HepG2 (cell line): ENCODE data around the gene TEX53. TPM values are rescaled to one million over a fixed set of nuclear protein-coding genes. Genes with fewer than 3 reads are reported as not detected.

Experiments
- ATAC-seq: fragments of 200-7000 bp; cut with Tn5 transposase; 3 replicates; pipeline ENCODE4 v1.9.1; 2020; ENCODE audit warnings: mild to moderate bottlenecking, moderate library complexity
- BruUV-seq: library from RNA; stranded (reverse); fragments of 400-500 nt; replicated peaks from 2 replicates; lab custom pipeline; 2021; lab: Mats Ljungman, UMichigan
- CTCF ChIA-PET: fragments of 300-600 bp; formaldehyde crosslinking; extraction: SDS; loops from one replicate; lab custom pipeline; 2021; ENCODE audit warnings: low total read pairs, inconsistent platforms, low intra/inter-chr PET ratio; lab: Yijun Ruan, JAX
- POLR2A ChIA-PET: fragments of 350-600 bp; sonication (Branson Sonifier 250); formaldehyde crosslinking; loops from one replicate; lab custom pipeline; 2020; ENCODE audit warnings: antibody characterized with exemption, inconsistent platforms; lab: Yijun Ruan, JAX
- DNase-seq: peaks from one replicate; pipeline ENCODE4 v3.0.0-alpha.2; 2015; ENCODE audit warnings: low spot score
- FAIRE-seq: peaks from 3 replicates; lab custom pipeline; 2011; peaks lifted over from hg19 to GRCh38; lab: Jason Lieb, UNC
- H2AFZ ChIP-seq: one replicate; pipeline ENCODE4 v1.6.1; 2011; ENCODE audit warnings: low read length, inconsistent platforms
- H3K27ac ChIP-seq: fragments of 300-600 bp; 3 replicates; pipeline ENCODE4 v1.8.0; 2011; ENCODE audit warnings: mixed run types, mild to moderate bottlenecking, mixed read lengths, low read length, inconsistent platforms; ENCODE audit not compliant: insufficient read depth; ENCODE audit errors: extremely low read length
- H3K27me3 ChIP-seq, 2 experiments: fragments of 200-600 bp in 1 of 2; 2 replicates in 1 of 2; 3 replicates in 1 of 2; pipeline versions ENCODE4 v1.6.0 to v1.8.0; 2011; ENCODE audit warnings: low read length in 2 of 2, mild to moderate bottlenecking in 2 of 2, moderate library complexity in 2 of 2, inconsistent platforms in 1 of 2; ENCODE audit not compliant: insufficient read depth in 2 of 2, control insufficient read depth in 1 of 2
- H3K36me3 ChIP-seq, 2 experiments: fragments of 200-600 bp in 1 of 2; replicated peaks in 1 of 2; 2 replicates in 1 of 2; 3 replicates in 1 of 2; pipeline versions ENCODE4 v1.5.1 to v1.8.0; 2011; ENCODE audit warnings: low read length in 2 of 2, inconsistent platforms in 1 of 2; ENCODE audit not compliant: insufficient read depth in 2 of 2, control insufficient read depth in 1 of 2
- H3K4me1 ChIP-seq: 2 replicates; pipeline ENCODE4 v1.5.1; 2012; ENCODE audit warnings: low read length, inconsistent platforms; ENCODE audit not compliant: insufficient read depth
- H3K4me2 ChIP-seq: 2 replicates; pipeline ENCODE4 v1.6.0; 2011; ENCODE audit warnings: low read depth, low read length, inconsistent platforms
- H3K4me3 ChIP-seq, 3 experiments: fragments of 200-600 bp in 1 of 3; sonication (generic), shearing (Covaris generic) in 1 of 3; replicated peaks in 1 of 3; 2 replicates each; pipeline ENCODE4 v1.5.1; 2011 to 2016; ENCODE audit warnings: low read length in 3 of 3, inconsistent platforms in 2 of 3, low read depth in 2 of 3, mild to moderate bottlenecking in 2 of 3, control low read depth in 1 of 3, mixed read lengths in 1 of 3; ENCODE audit not compliant: insufficient read depth in 1 of 3
- H3K79me2 ChIP-seq: one replicate; pipeline ENCODE4 v1.6.1; 2011; ENCODE audit warnings: low read length, inconsistent platforms; ENCODE audit not compliant: insufficient read depth
- H3K9ac ChIP-seq: 2 replicates; pipeline ENCODE4 v1.6.0; 2011; ENCODE audit warnings: mild to moderate bottlenecking, low read depth, low read length, inconsistent platforms; ENCODE audit not compliant: insufficient read depth
- H3K9me3 ChIP-seq: 2 replicates; pipeline ENCODE4 v1.5.1; 2012; ENCODE audit warnings: mild to moderate bottlenecking, low read length
- H4K20me1 ChIP-seq: 2 replicates; pipeline ENCODE4 v1.6.0; 2011; ENCODE audit warnings: inconsistent platforms, mild to moderate bottlenecking, low read length, moderate library complexity; ENCODE audit not compliant: insufficient read depth
- ELF4 ChIP-seq: sonication (generic); formaldehyde crosslinking; IDR thresholded peaks from 2 replicates; pipeline ENCODE4 v1.5.0; 2020; ENCODE audit warnings: missing genetic modification reagents, mild to moderate bottlenecking, moderate library complexity, borderline replicate concordance
- MXD1 ChIP-seq: sonication (generic); formaldehyde crosslinking; IDR thresholded peaks from 2 replicates; pipeline ENCODE4 v1.4.0; 2020; ENCODE audit warnings: mild to moderate bottlenecking, missing genetic modification reagents
- RXRB ChIP-seq: IDR thresholded peaks from 2 replicates; pipeline ENCODE4 v1.6.1; 2016; ENCODE audit warnings: borderline replicate concordance, missing genetic modification reagents, missing compliant biosample characterization
- SMYD3 ChIP-seq: sonication (generic); formaldehyde crosslinking; IDR thresholded peaks from 2 replicates; pipeline ENCODE4 v1.8.1; 2023; ENCODE audit warnings: mild to moderate bottlenecking, missing genetic modification reagents
- TBL1XR1 ChIP-seq: fragments of 150-350 bp; IDR thresholded peaks from 2 replicates; pipeline ENCODE4 v1.6.1; 2014; ENCODE audit warnings: borderline replicate concordance, low read length; ENCODE audit not compliant: partially characterized antibody
- ZBTB25 ChIP-seq: IDR thresholded peaks from 2 replicates; pipeline ENCODE4 v1.6.1; 2018; ENCODE audit warnings: missing genetic modification reagents
- ZNF672 ChIP-seq: sonication (generic); formaldehyde crosslinking; IDR thresholded peaks from 2 replicates; pipeline ENCODE4 v1.8.1; 2022; ENCODE audit warnings: missing genetic modification reagents
- ZNF878 ChIP-seq: sonication (generic); formaldehyde crosslinking; IDR thresholded peaks from 2 replicates; pipeline ENCODE4 v1.8.1; 2023; ENCODE audit warnings: mild to moderate bottlenecking, missing genetic modification reagents, moderate library complexity
- WGBS: methylation state at CpG from one replicate; pipeline ENCODE4 v1.1.6; 2017; ENCODE audit warnings: low lambda C conversion rate; 5-methylcytosine and 5-hydroxymethylcytosine counted together
- in situ Hi-C: cut with HindIII; loops from 2 replicates; pipeline ENCODE4 v1.10.0; 2017; ENCODE audit warnings: low pct_unique_long_range_greater_than_20kb; ENCODE audit not compliant: extremely low pct_ligation_motif_present
- intact Hi-C: fragments of 100-400 bp; cut with micrococcal nuclease; formaldehyde crosslinking; loops from one replicate; pipeline ENCODE4 v1.10.0; 2022; ENCODE audit not compliant: unreplicated experiment
- polyA plus RNA-seq, 8 experiments: library from polyadenylated mRNA; depleted of rRNA in 3 of 8; stranded (reverse) in 7 of 8; unstranded in 1 of 8; fragments of >200 nt; fragmentation: Illumina TruSeq in 4 of 8; extraction: Trizol in 4 of 8; gene quantifications; 2 replicates each; pipeline versions ENCODE4 v1.2.1 to v1.2.3, GENCODE V29; 2011 to 2016; ENCODE audit warnings: low read depth in 4 of 8, missing spikeins in 1 of 8, mixed read lengths in 1 of 8; ENCODE audit not compliant: insufficient read depth in 1 of 8
- total RNA-seq, 5 experiments: library from RNA; depleted of rRNA; stranded (reverse); fragments of >200 nt; fragmentation: Illumina TruSeq; extraction: Trizol; gene quantifications; 2 replicates each; pipeline ENCODE4 v1.2.3, GENCODE V29; 2016; ENCODE audit warnings: low read depth in 1 of 5

TEX53 gene
- total and polyA plus RNA-seq, 2 of the 13 experiments (the other 11 are each of a cell fraction or from before 2014, with no cell fraction given) = not detected

- DNase-seq = no peak
- no peaks in the 10 kb centered on the region for H3K9me3 ChIP-seq
- intact Hi-C loops = no loop called here
- no peaks in the 10 kb centered on the region for H4K20me1 ChIP-seq
- no TSS peak for BruUV-seq
- in situ Hi-C loops = no loop called here
- no peaks in the 10 kb centered on the region for H3K36me3 ChIP-seq
- no peak overlapping the region for H2AFZ ChIP-seq
- TF ChIP-seq ZNF878 (CRISPR knock-in tag) = no peak
- TF ChIP-seq MXD1 (CRISPR knock-in tag) = no peak
- no peak for TF ChIP-seq SMYD3
- TF ChIP-seq TBL1XR1 = no peak
- no peak for TF ChIP-seq ELF4 (CRISPR knock-in tag)
- no peak for TF ChIP-seq RXRB (CRISPR knock-in tag)
- TF ChIP-seq ZNF672 = no peak
- TF ChIP-seq ZBTB25 (CRISPR knock-in tag) = no peak
- no peak overlapping the region for H3K4me3 ChIP-seq
- CTCF ChIA-PET = no interaction called here
- no peaks in the 10 kb centered on the region for H3K79me2 ChIP-seq
- no peak overlapping the region for H3K4me2 ChIP-seq
- H3K27ac ChIP-seq = no peak overlapping the region
- FAIRE-seq = no peak
- ATAC-seq = no peak
- no peaks in the 10 kb centered on the region for H3K4me1 ChIP-seq
- peaks cover 0 to 7% of the 10 kb centered on the region in 2 experiments; a peak in 2 of 5 replicates for H3K27me3 ChIP-seq
- H3K9ac ChIP-seq = no peak overlapping the region
- POLR2A ChIA-PET = no interaction called here
- 39% methylated on average over 11 of the region's 11 CpGs for WGBS
Measured at GRCh38 chr9:114691046-114691955, 33.7 kb upstream of the TEX53 start.
